ENCODE data around the gene ANKRD28. TPM values are rescaled to one million over a fixed set of nuclear protein-coding genes. Genes with fewer than 3 reads are reported as not detected.

Gene ANKRD28
- total RNA-seq, 1 experiment from 2014 or later: 53.0 TPM

- Histone ChIP-seq H3K27me3 (ENCODE audit: low read length) (no peaks in the 10 kb centered on the region), H2AFZ (ENCODE audit: low read length) (no peak overlapping the region), H3K9me3 (ENCODE audit: low read length) (no peaks in the 10 kb centered on the region), H3K27ac (ENCODE audit: low read length) (no peak overlapping the region), H3K9ac (ENCODE audit: low read length) (no peak overlapping the region), H3K4me1 (ENCODE audit: insufficient read depth, low read length) (no peaks in the 10 kb centered on the region), H3K4me2 (ENCODE audit: low read length) (no peak overlapping the region), H3K9me2 (replicated peaks; ENCODE audit: low read length) (no peaks in the 10 kb centered on the region), H3K79me2 (ENCODE audit: low read length) (no peaks in the 10 kb centered on the region), H3K36me3 (ENCODE audit: low read depth, low read length) (peaks cover 42% of the 10 kb centered on the region), H3F3A (ENCODE audit: low read length, unreplicated experiment) (no peaks in the 10 kb centered on the region), H3K4me3 (ENCODE audit: low read length) (no peak overlapping the region), H4K20me1 (ENCODE audit: low read length) (no peaks in the 10 kb centered on the region)
- intact Hi-C loops (cut with micrococcal nuclease): no loop called here
- POLR2A ChIA-PET (ENCODE audit: unreplicated experiment): no interaction called here
- no peak for TF ChIP-seq EZH2phosphoT487 (IDR thresholded peaks at IDR 0.05; ENCODE audit: borderline replicate concordance, low read length)
- no peak for TF ChIP-seq EZH2 (IDR thresholded peaks at IDR 0.05; ENCODE audit: low read length, unreplicated experiment)
- TF ChIP-seq CTCF (conservative IDR thresholded peaks at IDR 0.05; ENCODE audit: low read depth, low read length): no peak
- CTCF ChIA-PET: no interaction called here
- DNase-seq: no peak
- no TSS peak for BruUV-seq (replicated peaks)
- no peak for ATAC-seq
These were observed 114.5 kb downstream of the ANKRD28 start for GRCh38 chr3:15683253-15683652.

- Histone ChIP-seq H2AFZ (ENCODE audit: low read length) (no peak overlapping the region), H3F3A (ENCODE audit: low read length, unreplicated experiment) (no peaks in the 10 kb centered on the region), H3K4me1 (ENCODE audit: insufficient read depth, low read length) (no peaks in the 10 kb centered on the region), H3K4me2 (ENCODE audit: low read length) (no peak overlapping the region), H3K27ac (ENCODE audit: low read length) (no peak overlapping the region), H3K36me3 (ENCODE audit: low read depth, low read length) (peaks cover 47% of the 10 kb centered on the region), H3K9me3 (ENCODE audit: low read length) (no peaks in the 10 kb centered on the region), H3K27me3 (ENCODE audit: low read length) (no peaks in the 10 kb centered on the region), H3K9me2 (replicated peaks; ENCODE audit: low read length) (no peaks in the 10 kb centered on the region), H3K79me2 (ENCODE audit: low read length) (no peaks in the 10 kb centered on the region), H3K9ac (ENCODE audit: low read length) (no peak overlapping the region), H3K4me3 (ENCODE audit: low read length) (no peak overlapping the region), H4K20me1 (ENCODE audit: low read length) (no peaks in the 10 kb centered on the region)
- intact Hi-C loops (cut with micrococcal nuclease): no loop called here
- POLR2A ChIA-PET (ENCODE audit: unreplicated experiment): no interaction called here
- ATAC-seq (no peak), DNase-seq (no peak)
- CTCF ChIA-PET: no interaction called here
- no TSS peak for BruUV-seq (replicated peaks)
- TF ChIP-seq CTCF (conservative IDR thresholded peaks at IDR 0.05; ENCODE audit: low read depth, low read length): no peak
- TF ChIP-seq EZH2 (IDR thresholded peaks at IDR 0.05; ENCODE audit: low read length, unreplicated experiment): no peak
- TF ChIP-seq EZH2phosphoT487 (IDR thresholded peaks at IDR 0.05; ENCODE audit: borderline replicate concordance, low read length): no peak
These were observed 115.1 kb downstream of the ANKRD28 start for GRCh38 chr3:15682561-15683185.

- no peaks in the 10 kb centered on the region for H3K79me2 ChIP-seq (ENCODE audit: low read length)
- no peak overlapping the region for H3K4me3 ChIP-seq (ENCODE audit: low read length)
- no peaks in the 10 kb centered on the region for H3F3A ChIP-seq (ENCODE audit: low read length, unreplicated experiment)
- peaks cover 51% of the 10 kb centered on the region for H3K36me3 ChIP-seq (ENCODE audit: low read depth, low read length)
- no TSS peak for BruUV-seq (replicated peaks)
- no peaks in the 10 kb centered on the region for H3K9me3 ChIP-seq (ENCODE audit: low read length)
- no peaks in the 10 kb centered on the region for H4K20me1 ChIP-seq (ENCODE audit: low read length)
- TF ChIP-seq EZH2phosphoT487 (IDR thresholded peaks at IDR 0.05; ENCODE audit: borderline replicate concordance, low read length): no peak
- H3K27me3 ChIP-seq (ENCODE audit: low read length): no peaks in the 10 kb centered on the region
- H3K4me2 ChIP-seq (ENCODE audit: low read length): no peak overlapping the region
- H3K27ac ChIP-seq (ENCODE audit: low read length): no peak overlapping the region
- DNase-seq (no peak), ATAC-seq (no peak)
- H3K4me1 ChIP-seq (ENCODE audit: insufficient read depth, low read length): peaks cover 5% of the 10 kb centered on the region
- intact Hi-C loops (cut with micrococcal nuclease): no loop called here
- H2AFZ ChIP-seq (ENCODE audit: low read length): no peak overlapping the region
- no peaks in the 10 kb centered on the region for H3K9me2 ChIP-seq (replicated peaks; ENCODE audit: low read length)
- H3K9ac ChIP-seq (ENCODE audit: low read length): no peak overlapping the region
- ChIA-PET CTCF (no interaction called here), POLR2A (ENCODE audit: unreplicated experiment) (no interaction called here)
These were observed 116.1 kb downstream of the ANKRD28 start for GRCh38 chr3:15681668-15682067.

All from PC-3 (cell line).